Adrenal gland (tissue), 5 donors: ENCODE results near the gene GGT5.

Experiments used
- CTCF ChIP-seq, 6 experiments: fragments of 450-650 bp in 4 of 6; fragments of 200-600 bp in 2 of 6; sonication (generic) in 1 of 6; IDR thresholded peaks; 1 replicate in 5 of 6; 2 replicates in 1 of 6; pipeline versions ENCODE4 v1.5.1 to v1.8.0; 2016 to 2021; ENCODE audit warnings: antibody characterized with exemption in 6 of 6, mild to moderate bottlenecking in 2 of 6, moderate library complexity in 1 of 6
- POLR2A ChIP-seq, 2 donors: fragments of 450-650 bp; IDR thresholded peaks; one replicate each; pipeline ENCODE4 v1.6.1; 2017; ENCODE audit warnings: antibody characterized with exemption in 2 of 2, mild to moderate bottlenecking in 2 of 2, moderate library complexity in 1 of 2
- donor health status: DM: no; HTN: no; CAD: no.

GRCh38 chr22:24232124-24232523, 12.8 kb downstream of the GGT5 start:
- TF ChIP-seq CTCF (IDR thresholded peaks at IDR 0.05) (no peak), POLR2A (IDR thresholded peaks at IDR 0.05) (no peak)
